ENCODE measurements around the gene FYB2. TPM values are rescaled to one million over a fixed set of nuclear protein-coding genes. Genes with fewer than 3 reads are reported as not detected.

FYB2 gene
- total RNA-seq, 1 experiment from 2014 or later: 0.15 TPM

GRCh38 chr1:56825436-56825835 is 6.2 kb upstream of the FYB2 start (continued):
- TF ChIP-seq FOXK1 (CRISPR knock-in tag; IDR thresholded peaks at IDR 0.05): no peak

- H3K4me3 Mint-ChIP-seq: no peak overlapping the region
- no peaks in the 10 kb centered on the region for H3K36me3 Mint-ChIP-seq
- POLR2A ChIA-PET: no interaction called here
- peaks cover 14% of the 10 kb centered on the region for H3K4me1 Mint-ChIP-seq
- no peak for TF ChIP-seq FOXP4 (CRISPR knock-in tag; IDR thresholded peaks at IDR 0.05)
- no peak for TF ChIP-seq ZNF512 (CRISPR knock-in tag; IDR thresholded peaks at IDR 0.05; ENCODE audit: borderline replicate concordance)
- TF ChIP-seq FOXK1 (CRISPR knock-in tag; IDR thresholded peaks at IDR 0.05): no peak
- no peak for TF ChIP-seq IRF1 (CRISPR knock-in tag; IDR thresholded peaks at IDR 0.05)
- no peak for TF ChIP-seq PREB (CRISPR knock-in tag; IDR thresholded peaks at IDR 0.05; ENCODE audit: borderline replicate concordance)
- TF ChIP-seq CREM (CRISPR knock-in tag; IDR thresholded peaks at IDR 0.05): no peak
- no peak for TF ChIP-seq ZSCAN18 (CRISPR knock-in tag; IDR thresholded peaks at IDR 0.05)
- TF ChIP-seq IRF2 (CRISPR knock-in tag; IDR thresholded peaks at IDR 0.05; ENCODE audit: borderline replicate concordance, low read depth): no peak
- TF ChIP-seq NFE2L1 (CRISPR knock-in tag; IDR thresholded peaks at IDR 0.05): no peak
- no peak for TF ChIP-seq FOXJ3 (CRISPR knock-in tag; IDR thresholded peaks at IDR 0.05; ENCODE audit: borderline replicate concordance)
- TF ChIP-seq MLX (CRISPR knock-in tag; IDR thresholded peaks at IDR 0.05): no peak
- no peak for ATAC-seq
- no peak overlapping the region for H3K27ac Mint-ChIP-seq
- CTCF ChIA-PET: no interaction called here
- no peak for DNase-seq (ENCODE audit: low spot score)
- no peaks in the 10 kb centered on the region; the same call in 1 of the 2 replicates for H3K27me3 Mint-ChIP-seq (ENCODE audit: low read depth)
- H3K9me3 Mint-ChIP-seq: peaks cover 3% of the 10 kb centered on the region; the same call in 1 of the 2 replicates
These were observed 5.7 kb upstream of the FYB2 start for GRCh38 chr1:56824938-56825337.

- no peak for TF ChIP-seq TEAD1 (CRISPR knock-in tag; IDR thresholded peaks at IDR 0.05)
- no peak for TF ChIP-seq JAZF1 (CRISPR knock-in tag; IDR thresholded peaks at IDR 0.05)
- TF ChIP-seq FOXP4 (CRISPR knock-in tag; IDR thresholded peaks at IDR 0.05): no peak
- TF ChIP-seq RORB (CRISPR knock-in tag; IDR thresholded peaks at IDR 0.05): no peak
- TF ChIP-seq ZMAT4 (CRISPR knock-in tag; IDR thresholded peaks at IDR 0.05): no peak
- Mint-ChIP-seq H3K27me3 (ENCODE audit: low read depth) (no peaks in the 10 kb centered on the region; the same call in 1 of the 2 replicates), H3K4me1 (peaks cover 20% of the 10 kb centered on the region), H3K27ac (no peak overlapping the region), H3K36me3 (no peaks in the 10 kb centered on the region), H3K4me3 (no peak overlapping the region), H3K9me3 (peaks cover 3% of the 10 kb centered on the region; the same call in 1 of the 2 replicates)
- ChIA-PET POLR2A (no interaction called here), CTCF (no interaction called here)
- DNase-seq (ENCODE audit: low spot score) (no peak), ATAC-seq (no peak)
These were observed 5.1 kb upstream of the FYB2 start for GRCh38 chr1:56824271-56824670.
